KMS-11 (cell line): ENCODE results near the gene FAM135A.

Experiments used
- H2AFZ ChIP-seq: fragments of 200-600 bp; sonication (generic); 2 replicates; pipeline ENCODE4 v1.6.1; 2016; ENCODE audit warnings: antibody characterized with exemption, mixed run types, low read depth
- H3K27ac ChIP-seq: fragments of 200-600 bp; sonication (generic); 2 replicates; pipeline ENCODE4 v1.6.1; 2016; ENCODE audit warnings: mild to moderate bottlenecking, mixed run types
- H3K27me3 ChIP-seq: fragments of 200-600 bp; sonication (generic); 2 replicates; pipeline ENCODE4 v1.6.1; 2017; ENCODE audit warnings: mild to moderate bottlenecking, low read depth, mixed run types, moderate library complexity; ENCODE audit not compliant: insufficient read depth
- H3K36me3 ChIP-seq: fragments of 200-600 bp; sonication (generic); 2 replicates; pipeline ENCODE4 v1.6.1; 2017; ENCODE audit warnings: mild to moderate bottlenecking, mixed run types; ENCODE audit not compliant: insufficient read depth
- H3K4me1 ChIP-seq: fragments of 200-600 bp; sonication (generic); 2 replicates; pipeline ENCODE4 v1.6.1; 2016; ENCODE audit warnings: mild to moderate bottlenecking, low read depth, mixed run types; ENCODE audit not compliant: poor library complexity, severe bottlenecking
- H3K4me2 ChIP-seq: fragments of 200-600 bp; sonication (generic); 2 replicates; pipeline ENCODE4 v1.7.0; 2016; ENCODE audit warnings: mild to moderate bottlenecking, mixed run types
- H3K4me3 ChIP-seq: fragments of 200-600 bp; sonication (generic); IDR thresholded peaks from 2 replicates; pipeline ENCODE4 v1.6.1; 2017; ENCODE audit warnings: low read depth, low read length, mixed read lengths; ENCODE audit not compliant: insufficient read depth
- H3K79me2 ChIP-seq: fragments of 200-600 bp; sonication (generic); 2 replicates; pipeline ENCODE4 v1.6.1; 2016; ENCODE audit warnings: low read depth, mixed run types; ENCODE audit not compliant: insufficient read depth
- H3K9ac ChIP-seq: fragments of 200-600 bp; sonication (generic); 2 replicates; pipeline ENCODE4 v1.6.1; 2016; ENCODE audit warnings: mild to moderate bottlenecking, mixed run types
- H4K20me1 ChIP-seq: fragments of 200-600 bp; sonication (generic); 2 replicates; pipeline ENCODE4 v1.6.1; 2016; ENCODE audit warnings: mild to moderate bottlenecking, mixed run types; ENCODE audit not compliant: insufficient read depth
- TF ChIP-seq, protein P1 (sequence below): fragments of 200-600 bp; sonication (generic); conservative IDR thresholded peaks from 2 replicates; pipeline ENCODE4 v1.6.1; 2017; ENCODE audit warnings: low read depth, mild to moderate bottlenecking, antibody characterized with exemption, low read length, moderate library complexity, mixed read lengths

Gene FAM135A

GRCh38 chr6:70411542-70412251 is 1.6 kb upstream of the FAM135A start:
- Histone ChIP-seq H3K4me2 (no peak overlapping the region), H4K20me1 (no peaks in the 10 kb centered on the region), H3K4me3 (no peak overlapping the region), H3K4me1 (peaks cover 17% of the 10 kb centered on the region), H3K36me3 (no peaks in the 10 kb centered on the region), H3K27ac (no peak overlapping the region), H3K9ac (no peak overlapping the region), H2AFZ (no peak overlapping the region), H3K79me2 (peaks cover 10% of the 10 kb centered on the region), H3K27me3 (no peaks in the 10 kb centered on the region)
- TF ChIP-seq, protein P1, sequence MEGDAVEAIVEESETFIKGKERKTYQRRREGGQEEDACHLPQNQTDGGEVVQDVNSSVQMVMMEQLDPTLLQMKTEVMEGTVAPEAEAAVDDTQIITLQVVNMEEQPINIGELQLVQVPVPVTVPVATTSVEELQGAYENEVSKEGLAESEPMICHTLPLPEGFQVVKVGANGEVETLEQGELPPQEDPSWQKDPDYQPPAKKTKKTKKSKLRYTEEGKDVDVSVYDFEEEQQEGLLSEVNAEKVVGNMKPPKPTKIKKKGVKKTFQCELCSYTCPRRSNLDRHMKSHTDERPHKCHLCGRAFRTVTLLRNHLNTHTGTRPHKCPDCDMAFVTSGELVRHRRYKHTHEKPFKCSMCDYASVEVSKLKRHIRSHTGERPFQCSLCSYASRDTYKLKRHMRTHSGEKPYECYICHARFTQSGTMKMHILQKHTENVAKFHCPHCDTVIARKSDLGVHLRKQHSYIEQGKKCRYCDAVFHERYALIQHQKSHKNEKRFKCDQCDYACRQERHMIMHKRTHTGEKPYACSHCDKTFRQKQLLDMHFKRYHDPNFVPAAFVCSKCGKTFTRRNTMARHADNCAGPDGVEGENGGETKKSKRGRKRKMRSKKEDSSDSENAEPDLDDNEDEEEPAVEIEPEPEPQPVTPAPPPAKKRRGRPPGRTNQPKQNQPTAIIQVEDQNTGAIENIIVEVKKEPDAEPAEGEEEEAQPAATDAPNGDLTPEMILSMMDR: no peak

- peak overlapping the region; percentile 73 for H3K4me2 ChIP-seq
- no peaks in the 10 kb centered on the region for H4K20me1 ChIP-seq
- no peak overlapping the region for H3K4me3 ChIP-seq
- peak overlapping the region; percentile 70 for H3K9ac ChIP-seq
- H3K79me2 ChIP-seq: peaks cover 10% of the 10 kb centered on the region
- H2AFZ ChIP-seq: peak overlapping the region; percentile 92
- no peaks in the 10 kb centered on the region for H3K36me3 ChIP-seq
- H3K4me1 ChIP-seq: peaks cover 18% of the 10 kb centered on the region
- TF ChIP-seq, protein P1: no peak
- peak overlapping the region; percentile 59 for H3K27ac ChIP-seq
- H3K27me3 ChIP-seq: no peaks in the 10 kb centered on the region
Observed at GRCh38 chr6:70412252-70413113, 825 bp upstream of the FAM135A start.

GRCh38 chr6:70413992-70414494 is 735 bp downstream of the FAM135A start:
- Histone ChIP-seq H3K4me1 (peaks cover 18% of the 10 kb centered on the region), H3K4me3 (no peak overlapping the region), H3K4me2 (peak overlapping the region; percentile 93; the same call in 1 of the 2 replicates), H3K27ac (peak overlapping the region; percentile 38), H3K79me2 (peaks cover 10% of the 10 kb centered on the region), H2AFZ (peak overlapping the region; percentile 71), H3K9ac (peak overlapping the region; percentile 64), H3K36me3 (no peaks in the 10 kb centered on the region), H3K27me3 (no peaks in the 10 kb centered on the region), H4K20me1 (no peaks in the 10 kb centered on the region)
- TF ChIP-seq, protein P1: no peak

DNA sequence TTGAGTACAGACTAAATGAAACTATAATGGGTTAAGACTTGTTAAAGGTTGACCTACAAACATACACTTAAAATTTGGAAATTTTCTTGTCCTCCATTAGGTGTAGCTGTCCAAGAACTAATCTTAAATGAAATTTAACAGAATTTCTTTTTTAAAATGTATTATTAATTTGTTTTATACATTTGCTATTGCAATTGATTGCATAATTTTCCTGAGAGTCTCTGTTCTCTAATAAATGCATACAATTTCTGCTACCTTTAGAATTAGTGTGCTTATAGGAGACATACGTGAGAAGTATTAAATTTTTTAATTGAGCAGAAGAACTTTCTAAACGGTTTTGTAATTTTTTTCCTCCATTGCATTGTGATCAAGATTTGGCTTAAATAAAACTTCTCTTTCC is 1.5 kb downstream of the FAM135A start:
- no peak overlapping the region; the same call in 1 of the 2 replicates for H3K27ac ChIP-seq
- no peak overlapping the region for H2AFZ ChIP-seq

More for the DNA sequence above, 1.5 kb downstream of the FAM135A start:
- H3K4me1 ChIP-seq: peaks cover 18% of the 10 kb centered on the region
- H4K20me1 ChIP-seq: no peaks in the 10 kb centered on the region
- H3K9ac ChIP-seq: peak overlapping the region; percentile 64; the same call in 1 of the 2 replicates
- no peaks in the 10 kb centered on the region for H3K36me3 ChIP-seq
- H3K4me3 ChIP-seq: no peak overlapping the region
- H3K27me3 ChIP-seq: no peaks in the 10 kb centered on the region
- H3K4me2 ChIP-seq: peak overlapping the region; percentile 93
- H3K79me2 ChIP-seq: peaks cover 10% of the 10 kb centered on the region
- TF ChIP-seq, protein P1: no peak
